HG03108 (cell line): ENCODE results near the gene LRP11.

ENCODE experiments used
- ATAC-seq: cut with Tn5 transposase; IDR thresholded peaks from one replicate; pipeline ENCODE4 v1.9.1; 2021; ENCODE audit warnings: moderate library complexity; ENCODE audit not compliant: unreplicated experiment

The LRP11 gene

DNA sequence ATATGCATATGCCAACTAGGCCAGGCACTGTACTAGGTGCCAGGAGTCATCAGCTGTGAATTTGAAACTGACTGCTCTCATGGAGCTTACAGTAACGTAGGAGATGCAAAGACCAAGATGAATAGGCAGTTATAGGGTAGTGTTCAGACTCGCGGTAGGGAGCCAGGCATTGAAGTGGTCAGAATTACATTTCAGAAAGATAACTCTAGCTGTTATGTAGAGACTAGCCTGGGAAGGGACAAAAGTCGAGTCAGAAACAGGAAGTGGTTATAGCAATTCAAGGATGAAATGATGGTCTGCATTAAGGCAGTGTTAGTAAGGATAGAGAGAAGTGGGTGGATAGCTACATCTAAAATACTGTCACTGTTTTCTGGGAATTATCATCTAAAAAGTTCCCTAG is 58.0 kb downstream of the LRP11 start:
- ATAC-seq = no peak

DNA sequence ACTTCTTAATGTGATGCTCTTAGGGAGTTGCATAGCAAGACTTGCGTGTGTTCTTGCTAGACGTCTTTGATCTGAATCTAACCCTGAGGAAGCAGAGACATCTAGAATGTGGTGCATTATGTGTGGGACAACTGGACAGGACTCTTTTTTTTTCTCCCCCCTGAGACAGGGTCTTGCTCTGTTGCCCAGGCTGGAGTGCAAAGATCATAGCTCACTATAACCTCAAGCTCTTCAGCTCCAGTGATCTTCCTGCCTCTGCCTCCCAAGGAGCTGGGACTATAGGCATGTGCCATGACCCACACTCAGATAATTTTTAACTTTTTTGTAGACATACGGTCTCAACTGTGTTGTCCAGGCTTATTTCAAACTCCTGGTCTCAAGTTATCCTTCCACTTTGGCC is 80.6 kb downstream of the LRP11 start:
- no peak for ATAC-seq

DNA sequence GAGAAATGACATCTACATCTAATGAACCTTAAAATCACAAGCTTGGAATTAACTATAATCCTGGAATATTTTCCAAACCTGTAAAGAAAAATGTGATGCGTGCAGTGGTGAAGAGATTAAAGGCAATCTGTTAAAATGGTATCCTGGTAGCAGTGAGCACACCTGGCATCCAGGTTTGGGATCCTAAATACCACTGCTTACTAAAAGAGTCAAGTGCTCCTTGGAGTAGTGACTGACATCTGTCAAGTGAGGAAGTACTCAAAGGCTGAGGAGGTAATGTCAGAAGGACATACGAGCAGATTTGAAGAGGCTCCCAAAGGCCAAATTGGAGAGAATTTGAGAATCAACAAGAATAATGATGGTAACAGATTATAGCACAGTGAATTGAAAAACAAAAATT is 81.8 kb downstream of the LRP11 start:
- no peak for ATAC-seq

DNA sequence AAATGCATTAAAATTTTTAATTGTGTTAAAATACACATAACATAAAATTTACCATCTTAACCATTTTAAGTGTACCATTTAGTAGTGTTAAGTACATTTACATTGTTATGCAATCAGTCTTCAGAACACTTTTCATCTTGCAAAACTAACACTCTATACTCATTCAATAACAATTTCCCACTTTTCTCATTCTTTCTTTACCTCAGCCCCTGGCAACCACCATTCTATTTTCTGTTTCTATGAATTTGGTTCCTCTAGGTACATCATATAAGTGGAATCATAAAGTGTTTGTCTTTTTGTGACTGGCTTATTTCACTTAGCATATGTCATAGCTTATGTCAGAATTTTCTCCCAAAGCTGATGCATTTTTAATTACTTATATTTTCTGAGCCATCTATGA is 82.4 kb downstream of the LRP11 start:
- ATAC-seq = no peak

DNA sequence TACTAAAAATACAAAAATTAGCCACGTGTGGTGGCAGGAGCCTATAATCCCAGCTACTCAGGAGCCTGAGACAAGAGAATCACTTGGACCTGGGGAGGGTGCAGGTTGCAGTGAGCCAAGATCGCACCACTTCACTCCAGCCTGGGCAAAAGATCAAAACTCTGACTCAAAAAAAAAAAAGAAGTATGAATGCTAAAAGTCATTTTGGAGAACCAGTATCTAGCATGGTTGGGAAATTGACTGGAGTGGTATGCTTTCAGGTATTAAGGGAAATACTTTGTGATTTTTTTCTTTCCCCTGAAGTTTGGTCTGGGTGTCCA is 84.6 kb downstream of the LRP11 start:
- no peak for ATAC-seq

DNA sequence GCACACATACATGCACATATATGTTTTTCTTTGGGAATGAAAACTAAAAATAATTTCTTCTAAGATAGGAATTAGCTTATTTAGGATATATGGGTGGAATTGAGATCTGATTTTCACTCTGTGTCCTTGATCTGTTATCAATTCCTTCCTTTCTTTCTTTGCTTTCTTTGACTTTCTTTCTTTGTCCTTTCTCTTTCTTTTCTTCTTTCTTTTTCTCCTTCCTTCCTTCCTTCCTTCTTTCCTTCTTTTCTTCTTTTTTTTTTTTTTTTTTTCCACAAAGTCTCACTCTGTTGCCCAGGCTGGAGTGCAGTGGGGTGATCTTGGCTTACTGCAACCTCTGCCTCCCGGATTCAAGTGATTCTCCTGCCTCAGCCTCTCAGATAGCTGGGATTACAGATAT is 86.5 kb downstream of the LRP11 start:
- ATAC-seq = no peak

DNA sequence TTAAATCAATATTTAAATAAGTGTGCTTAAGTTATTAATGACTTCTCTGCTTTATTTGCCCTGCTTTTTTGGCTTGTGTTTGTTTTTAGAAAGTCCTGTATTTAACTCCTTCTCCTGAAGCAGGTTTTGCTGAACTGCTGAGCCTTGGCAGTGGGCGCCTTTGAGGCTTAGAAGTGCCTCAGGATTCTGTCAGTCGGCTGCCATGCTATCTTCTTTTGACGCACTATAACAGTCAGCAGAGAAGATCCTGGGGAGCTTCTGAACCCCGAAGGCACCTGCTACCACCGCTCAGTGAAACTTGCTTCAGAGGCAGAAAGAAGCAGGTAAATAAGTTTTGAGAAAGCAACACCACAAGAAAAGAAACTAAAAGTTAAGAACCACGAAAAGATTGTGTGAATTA is 92.2 kb downstream of the LRP11 start:
- ATAC-seq = no peak

DNA sequence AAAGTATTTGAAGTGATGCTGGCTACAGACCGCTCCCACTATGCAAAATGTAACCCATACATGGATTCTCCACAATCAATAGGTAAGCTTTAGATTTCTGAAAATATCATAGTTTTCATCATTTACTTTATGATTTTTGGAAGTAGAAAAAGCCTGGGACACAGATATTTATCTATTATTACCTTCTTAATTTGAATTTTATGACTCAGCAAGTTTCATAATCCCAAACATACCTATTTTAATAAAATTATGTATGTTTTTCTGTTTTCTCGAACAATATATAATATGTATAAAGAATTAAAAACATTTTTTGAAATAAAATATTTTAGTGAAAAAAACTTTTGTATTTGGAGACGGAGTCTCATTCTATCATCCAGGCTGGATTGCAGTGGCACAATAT is 93.0 kb downstream of the LRP11 start:
- ATAC-seq = no peak

DNA sequence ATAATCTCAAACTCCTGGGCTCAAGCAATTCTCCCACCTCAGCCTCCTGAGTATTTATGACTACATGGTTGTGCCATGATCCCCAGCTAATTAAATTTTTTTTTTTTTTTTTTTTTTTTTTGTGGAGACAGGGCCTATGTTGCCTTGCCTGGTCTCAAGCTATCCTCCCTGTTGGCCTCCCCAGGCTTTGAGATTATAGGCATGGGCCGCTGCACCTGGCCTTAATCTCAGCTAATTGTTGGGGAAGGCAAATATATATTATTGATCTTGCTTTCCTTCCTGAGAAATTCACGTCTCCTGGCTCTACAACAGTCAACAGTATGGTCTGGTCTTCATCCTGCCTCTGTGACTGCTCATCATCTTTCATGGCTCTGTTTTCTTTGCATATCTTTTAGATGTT is 94.5 kb downstream of the LRP11 start:
- ATAC-seq = no peak
